Epithelial cell of proximal tubule (primary cell): Measurements from ENCODE around the gene APLF. TPM values are rescaled to one million over a fixed set of nuclear protein-coding genes. Genes with fewer than 3 reads are reported as not detected.

Experiments
- DNase-seq: peaks from one replicate; pipeline ENCODE4 v3.0.0-alpha.2; 2011; ENCODE audit warnings: low read depth
- H3K4me3 ChIP-seq: 2 replicates; pipeline ENCODE4 v1.5.1; 2011; ENCODE audit warnings: low read depth, mild to moderate bottlenecking, low read length
- CTCF ChIP-seq: conservative IDR thresholded peaks from 2 replicates; pipeline ENCODE4 v1.5.1; 2012; ENCODE audit warnings: low read depth, mild to moderate bottlenecking, low read length
- total RNA-seq: library from RNA; depleted of rRNA; stranded (reverse); fragments of >200 nt; gene quantifications from 2 replicates; pipeline ENCODE4 v1.2.3, GENCODE V29; 2015

Gene APLF
- total RNA-seq, 1 donor from 2014 or later, result 5.1 TPM

- no peak for TF ChIP-seq CTCF
- H3K4me3 ChIP-seq, result no peak overlapping the region
- DNase-seq, result no peak
Measured at GRCh38 chr2:68623820-68624219, 156.4 kb downstream of the APLF start.

DNA sequence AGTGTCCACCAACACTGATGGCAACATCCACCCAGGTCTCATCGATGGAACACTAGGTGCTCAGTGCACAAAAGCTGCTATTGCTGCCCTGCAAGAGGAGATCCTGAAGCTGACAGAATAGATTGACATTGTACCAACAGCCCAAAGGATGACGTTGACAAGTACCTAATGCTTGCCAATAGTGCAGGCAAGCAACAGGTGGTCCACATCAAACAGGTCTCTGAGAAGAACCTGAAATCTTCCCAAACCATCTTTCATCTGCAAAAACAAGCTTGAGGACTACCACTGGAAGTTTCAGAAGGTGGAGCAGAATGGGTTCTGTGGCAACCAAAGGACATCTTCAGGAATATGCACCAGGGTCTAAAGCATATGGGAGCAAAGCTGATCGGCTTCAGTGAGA lies 160.2 kb downstream of the APLF start:
- no peak for TF ChIP-seq CTCF
- no peak for DNase-seq
- no peak overlapping the region for H3K4me3 ChIP-seq

Other genes with a start within 250 kb of the APLF start
- gene PPP3R1, start 215.1 kb upstream of the APLF start, total RNA-seq, result 14.5 and 19.6 TPM in 2 replicates
- gene CNRIP1, start 147.6 kb upstream of the APLF start, total RNA-seq, result 17.5 and 29.8 TPM in 2 replicates
- gene PLEK, start 102.3 kb upstream of the APLF start, total RNA-seq, result not detected in 2 replicates
- gene FBXO48, start 291 bp upstream of the APLF start, total RNA-seq, result 0.94 and 1.5 TPM in 2 replicates
- 0.14 TPM in 1 of 2 replicates, not detected in the other for gene PROKR1, start 176.0 kb downstream of the APLF start, total RNA-seq